Measurements from ENCODE around the gene COQ10A. TPM values are rescaled to one million over a fixed set of nuclear protein-coding genes. Genes with fewer than 3 reads are reported as not detected.
"Not testable (repeated sequence)": the region's sequence is repeated elsewhere in the genome, so short reads cannot be mapped to it uniquely, and the experiment has no call there.

COQ10A gene
- total RNA-seq, 1 experiment from 2014 or later: 19.4 TPM

- no peak for DNase-seq (ENCODE audit: low read depth)
These were observed 7.6 kb downstream of the COQ10A start for GRCh38 chr12:56274299-56274698.

DNA sequence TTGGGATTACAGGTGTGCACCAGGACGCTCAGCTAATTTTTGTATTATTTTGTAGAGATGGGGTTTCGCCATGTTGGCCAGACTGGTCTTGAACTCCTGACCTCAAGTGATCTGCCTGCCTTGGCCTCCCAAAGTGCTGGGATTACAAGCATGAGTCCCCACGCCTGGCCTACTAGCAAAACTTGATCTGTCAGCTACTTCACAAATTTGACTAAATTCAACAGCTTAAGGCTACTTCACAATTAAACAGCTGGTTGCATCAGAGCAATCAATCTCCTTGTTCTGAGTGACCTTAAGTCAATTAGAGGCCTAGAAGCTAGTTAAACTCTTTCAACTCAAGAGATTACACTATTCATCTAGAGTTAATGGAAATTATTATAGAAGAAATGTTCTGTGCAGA, 12.2 kb downstream of the COQ10A start:
- DNase-seq (ENCODE audit: low read depth): no peak

- DNase-seq (ENCODE audit: low read depth): no peak
These were observed 14.1 kb downstream of the COQ10A start for GRCh38 chr12:56280849-56281248.

- DNase-seq (ENCODE audit: low read depth): no peak
These were observed 15.3 kb downstream of the COQ10A start for GRCh38 chr12:56282030-56282429.

- no peak for DNase-seq (ENCODE audit: low read depth)
These were observed 15.8 kb downstream of the COQ10A start for GRCh38 chr12:56282579-56282978.

DNA sequence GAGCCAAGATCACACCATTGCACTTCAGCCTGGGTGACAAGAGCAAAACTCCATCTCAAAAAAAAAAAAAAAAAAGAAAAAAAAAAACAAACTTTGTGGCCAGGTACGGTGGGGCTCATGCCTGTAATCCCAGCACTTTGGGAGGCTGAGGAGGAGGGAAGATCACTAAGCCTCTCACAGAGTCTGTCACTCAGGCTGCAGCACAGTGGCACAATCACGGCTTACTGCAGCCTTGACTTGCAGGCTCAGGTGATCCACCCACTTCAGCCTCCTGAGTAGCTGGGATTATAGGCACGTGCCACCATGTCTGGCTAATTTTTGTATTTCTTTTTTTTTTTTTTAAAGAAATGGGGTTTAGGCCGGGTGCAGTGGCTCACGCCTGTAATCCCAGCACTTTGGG, 17.5 kb downstream of the COQ10A start:
- not testable (repeated sequence) for DNase-seq (ENCODE audit: low read depth)

- no peak for DNase-seq (ENCODE audit: low read depth)
These were observed 19.5 kb downstream of the COQ10A start for GRCh38 chr12:56286044-56286830.

GRCh38 chr12:56288705-56289387, 22.1 kb downstream of the COQ10A start:
- no peak for DNase-seq (ENCODE audit: low read depth)

DNA sequence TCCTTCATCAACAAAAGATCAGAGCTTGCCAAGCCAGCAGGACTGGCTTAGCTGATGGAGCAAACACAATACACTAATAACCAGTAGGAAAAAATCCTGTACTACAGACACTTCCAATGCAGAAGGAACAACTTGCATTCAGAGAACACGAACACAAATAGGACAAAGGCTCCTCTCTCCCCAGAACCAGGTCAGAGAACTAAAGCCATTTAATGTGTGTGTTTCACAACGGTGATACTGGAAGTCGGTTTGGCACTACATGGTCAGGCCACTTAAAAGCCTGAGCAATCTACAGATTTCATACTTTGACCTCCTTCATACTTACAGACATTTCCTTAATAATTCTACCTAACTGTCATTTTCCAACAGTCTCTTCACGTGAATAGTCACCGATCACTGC, 27.1 kb downstream of the COQ10A start:
- DNase-seq (ENCODE audit: low read depth): no peak

DNA sequence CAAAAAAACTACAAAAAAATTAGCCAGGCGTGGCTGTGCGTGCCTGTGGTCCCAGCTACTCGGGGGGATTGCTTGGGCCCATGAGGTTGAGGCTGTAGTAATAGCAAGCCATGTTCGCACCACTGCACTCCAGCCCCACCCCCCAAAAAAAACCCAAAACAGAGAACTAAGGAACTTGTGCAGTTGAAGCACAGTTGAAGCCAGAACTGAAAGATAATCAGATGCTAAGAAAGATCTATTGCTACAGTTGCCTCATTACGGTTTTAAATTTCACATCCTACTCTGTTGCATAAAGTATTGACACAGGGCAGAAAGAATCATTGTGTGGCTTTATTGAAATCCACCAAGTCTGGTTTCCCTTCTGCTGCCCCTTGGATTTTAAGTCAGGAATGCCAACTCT, 29.6 kb downstream of the COQ10A start:
- DNase-seq (ENCODE audit: low read depth): no peak

- no peak for DNase-seq (ENCODE audit: low read depth)
These were observed 30.7 kb downstream of the COQ10A start for GRCh38 chr12:56297400-56297799.

DNA sequence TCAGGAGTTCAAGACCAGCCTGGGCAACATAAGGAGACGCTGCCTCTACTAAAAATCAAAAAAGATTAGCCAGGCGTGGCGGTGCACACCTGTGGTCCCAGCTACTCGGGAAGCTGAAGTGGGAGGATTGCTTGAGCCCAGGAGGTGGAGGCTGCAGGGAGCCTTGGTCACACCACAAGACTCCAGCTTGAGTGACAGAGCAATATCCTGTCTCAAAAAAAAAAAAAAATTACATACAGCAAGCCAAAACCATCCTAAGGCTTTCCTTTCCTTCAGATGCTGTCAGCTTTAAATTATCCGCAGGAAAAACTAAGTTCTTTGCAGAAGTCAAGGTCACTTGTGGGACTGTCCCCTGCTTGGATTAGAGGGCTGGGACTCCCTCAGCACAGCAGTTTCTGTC, 32.1 kb downstream of the COQ10A start:
- DNase-seq (ENCODE audit: low read depth): no peak

DNA sequence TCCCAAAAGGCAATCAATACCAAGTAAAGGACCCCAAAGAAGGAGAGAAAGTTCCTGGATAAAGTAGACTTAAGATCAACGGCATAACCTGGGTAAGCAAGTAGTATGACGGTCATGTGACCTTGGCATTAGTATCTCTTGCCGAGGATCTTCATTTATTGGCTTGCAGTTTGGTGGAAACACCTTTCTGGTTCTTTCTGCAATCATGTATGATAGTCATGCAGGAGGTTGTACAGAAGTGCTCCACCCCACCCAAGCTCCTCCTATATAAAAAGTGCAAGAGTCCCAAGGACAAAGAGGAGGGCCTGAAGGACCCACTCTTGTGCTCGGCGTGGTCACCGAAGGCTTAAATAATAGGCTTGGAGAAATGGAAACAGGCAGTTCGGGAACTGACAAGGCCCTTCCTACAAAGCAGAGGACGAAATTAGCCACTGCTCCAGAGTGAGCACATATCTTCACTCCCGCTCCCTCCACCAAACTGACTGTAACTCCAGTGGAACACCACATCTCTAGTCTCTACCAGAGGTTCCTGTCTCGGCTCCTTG, 32.6 kb downstream of the COQ10A start:
- peak; percentile 40 for DNase-seq (ENCODE audit: low read depth)

GRCh38 chr12:56299853-56300643, 33.3 kb downstream of the COQ10A start, which contains the start of gene CS:
Gene CS (minus strand): TSS chr12:56300330. CDS start chr12:56300201, 129 bp downstream.
- peak; percentile 96 for DNase-seq (ENCODE audit: low read depth)

DNA sequence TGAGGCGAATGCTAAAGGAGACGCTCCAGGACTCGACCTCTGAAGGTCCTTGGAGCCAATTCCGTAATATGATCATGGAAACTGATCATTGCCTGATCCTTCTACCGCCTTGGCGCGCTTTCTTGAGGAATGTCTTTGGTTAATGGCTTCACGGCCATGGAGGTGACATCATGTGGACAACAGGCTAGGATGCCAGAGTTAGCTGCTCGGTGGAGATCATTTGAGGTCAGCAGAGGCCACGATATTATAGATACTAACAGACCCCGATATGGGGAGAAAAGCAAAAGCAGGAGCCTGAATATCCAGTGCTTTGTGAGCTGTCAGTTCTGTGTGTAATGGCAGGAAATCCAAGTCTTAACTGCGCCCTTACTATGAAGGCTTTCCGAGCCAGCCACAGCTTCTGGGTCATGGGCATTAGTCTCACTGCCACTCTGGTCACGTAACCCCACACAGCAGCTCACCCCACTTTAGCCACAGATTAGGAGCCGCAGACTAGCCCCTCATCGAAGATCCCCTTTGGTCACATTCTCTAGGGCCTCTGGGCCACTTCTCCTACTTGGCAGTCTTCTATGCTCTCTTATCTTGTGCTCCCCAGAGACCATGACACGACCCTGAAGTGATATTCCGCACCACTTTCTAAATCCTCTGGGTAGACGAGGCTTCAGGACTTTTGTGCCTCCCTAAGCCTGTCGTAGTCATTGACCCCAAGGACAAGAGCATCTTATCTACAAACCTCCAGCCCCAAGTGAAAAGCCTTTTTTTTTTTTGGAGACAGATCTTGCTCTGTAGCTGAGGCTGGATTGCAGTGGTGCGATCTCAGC, 34.1 kb downstream of the COQ10A start:
- DNase-seq (ENCODE audit: low read depth): no peak

GRCh38 chr12:56304276-56304675, 37.5 kb downstream of the COQ10A start:
- no peak for DNase-seq (ENCODE audit: low read depth)

- DNase-seq (ENCODE audit: low read depth): no peak
These were observed 38.3 kb downstream of the COQ10A start for GRCh38 chr12:56304872-56305590.

DNA sequence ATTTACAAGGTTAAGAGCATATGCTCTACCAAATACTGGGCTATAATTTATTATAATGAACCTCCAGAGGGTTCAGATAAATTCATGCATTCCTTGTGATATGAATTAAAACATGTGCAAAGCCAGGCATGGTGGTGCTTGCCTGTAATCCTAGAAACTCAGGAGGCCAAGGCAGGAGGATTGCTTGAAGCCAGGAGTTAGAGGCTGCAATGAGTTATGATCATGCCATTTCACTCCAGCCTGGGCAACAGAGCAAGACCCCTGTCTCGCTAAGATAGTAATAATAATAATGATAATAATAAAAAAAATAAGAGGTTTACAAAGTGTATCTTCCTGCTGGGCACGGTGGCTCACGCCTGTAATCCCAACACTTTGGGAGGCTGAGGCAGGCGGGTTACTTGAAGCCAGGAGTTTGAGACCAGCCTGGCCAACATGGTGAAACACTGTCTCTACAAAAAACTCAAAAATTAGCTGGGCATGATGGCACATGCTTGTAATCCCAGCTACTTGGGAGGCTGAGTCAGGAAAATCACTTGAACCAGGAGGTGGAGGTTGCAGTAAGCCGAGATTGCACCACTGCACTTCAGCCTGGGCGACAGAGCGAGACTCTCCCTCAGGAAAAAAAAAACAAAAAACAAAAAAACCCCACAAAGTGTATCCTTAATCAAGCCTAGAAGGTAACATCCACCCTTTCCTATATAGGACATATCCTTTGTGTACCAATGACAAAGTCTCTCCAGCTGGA, 40.7 kb downstream of the COQ10A start:
- DNase-seq (ENCODE audit: low read depth): no peak

DNA sequence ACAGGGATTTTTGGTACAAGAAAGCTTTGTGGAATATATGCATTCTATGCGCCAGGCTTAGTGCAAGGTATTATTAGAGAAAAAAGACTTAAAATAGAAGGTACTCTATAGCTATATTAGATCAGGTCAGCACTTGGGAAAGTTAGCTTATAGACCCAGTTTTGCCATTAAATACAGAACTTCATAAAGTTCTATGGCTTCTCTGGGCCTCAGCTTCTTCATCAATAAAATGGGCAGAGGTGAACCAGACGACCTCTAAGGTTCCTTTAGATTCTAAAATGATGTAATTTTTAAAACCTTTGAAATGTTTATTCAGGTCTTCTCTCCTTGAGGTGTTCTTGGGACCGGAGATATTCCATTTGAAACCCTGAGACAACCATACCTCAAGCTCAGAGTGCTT, 42.0 kb downstream of the COQ10A start:
- DNase-seq (ENCODE audit: low read depth): no peak
